SK-N-SH (cell line): Measurements from ENCODE around the gene AUTS2. TPM values are rescaled to one million over a fixed set of nuclear protein-coding genes. Genes with fewer than 3 reads are reported as not detected.

Experiments
- CTCF ChIA-PET: fragments of 300-600, 350-600 bp; formaldehyde crosslinking; extraction: SDS; loops from one replicate; lab custom pipeline; 2021; lab: Yijun Ruan, JAX
- POLR2A ChIA-PET: fragments of 350-600 bp; sonication (Branson Sonifier 250); formaldehyde crosslinking; extraction: SDS; loops from one replicate; lab custom pipeline; 2020; ENCODE audit warnings: antibody characterized with exemption, inconsistent platforms; lab: Yijun Ruan, JAX
- DNase-seq: peaks from one replicate; pipeline ENCODE4 v3.0.0; 2012
- H2AFZ ChIP-seq: fragments of 200-600 bp; sonication (generic); 2 replicates; pipeline ENCODE4 v1.8.1; 2016; ENCODE audit warnings: antibody characterized with exemption, mild to moderate bottlenecking, low read depth
- H3F3A ChIP-seq: fragments of 200-600 bp; sonication (generic); replicated peaks from 2 replicates; pipeline ENCODE3; 2016; ENCODE audit warnings: antibody characterized with exemption, mild to moderate bottlenecking; ENCODE audit not compliant: insufficient read depth
- H3K27ac ChIP-seq, 2 experiments: fragments of 200-500 bp in 1 of 2; fragments of 200-600 bp in 1 of 2; sonication (Bioruptor generic) in 1 of 2; sonication (generic), shearing (Covaris generic) in 1 of 2; 2 replicates each; pipeline versions ENCODE4 v1.5.1 to v1.6.1; 2014 to 2016; ENCODE audit warnings: low read depth in 2 of 2, inconsistent platforms in 1 of 2, low read length in 1 of 2, mild to moderate bottlenecking in 1 of 2, mixed read lengths in 1 of 2
- H3K27me3 ChIP-seq: fragments of 200-600 bp; sonication (generic), shearing (Covaris generic); 2 replicates; pipeline ENCODE4 v1.6.1; 2016; ENCODE audit warnings: mixed run types; ENCODE audit not compliant: insufficient read depth
- H3K36me3 ChIP-seq, 2 experiments: fragments of 200-500 bp in 1 of 2; fragments of 200-600 bp in 1 of 2; sonication (Bioruptor generic) in 1 of 2; sonication (generic) in 1 of 2; replicated peaks in 1 of 2; 2 replicates each; pipeline versions ENCODE3 to v1.5.1; 2014 to 2016; ENCODE audit warnings: low read length in 1 of 2, mild to moderate bottlenecking in 1 of 2; ENCODE audit not compliant: insufficient read depth in 2 of 2, control insufficient read depth in 1 of 2
- H3K4me1 ChIP-seq, 2 experiments: fragments of 200-500 bp in 1 of 2; fragments of 200-600 bp in 1 of 2; sonication (Bioruptor generic) in 1 of 2; sonication (generic), shearing (Covaris generic) in 1 of 2; 2 replicates each; pipeline versions ENCODE4 v1.5.1 to v1.6.1; 2014 to 2016; ENCODE audit warnings: low read depth in 1 of 2, low read length in 1 of 2, mixed run types in 1 of 2; ENCODE audit not compliant: insufficient read depth in 2 of 2, control insufficient read depth in 1 of 2
- H3K4me2 ChIP-seq: fragments of 200-600 bp; sonication (generic), shearing (Covaris generic); 2 replicates; pipeline ENCODE4 v1.6.1; 2017; ENCODE audit warnings: mixed run types
- H3K4me3 ChIP-seq, 2 experiments: fragments of 200-500 bp in 1 of 2; fragments of 200-600 bp in 1 of 2; sonication (Bioruptor generic) in 1 of 2; sonication (generic), shearing (Covaris generic) in 1 of 2; 2 replicates each; pipeline versions ENCODE4 v1.5.1 to v1.8.1; 2014 to 2016; ENCODE audit warnings: low read depth in 2 of 2, inconsistent platforms in 1 of 2, low read length in 1 of 2, mild to moderate bottlenecking in 1 of 2, mixed read lengths in 1 of 2, moderate library complexity in 1 of 2
- H3K79me2 ChIP-seq: fragments of 200-600 bp; sonication (generic); 2 replicates; pipeline ENCODE4 v1.8.1; 2017; ENCODE audit warnings: mild to moderate bottlenecking; ENCODE audit not compliant: insufficient read depth
- H3K9ac ChIP-seq: fragments of 200-600 bp; sonication (generic); 2 replicates; pipeline ENCODE4 v1.6.1; 2017; ENCODE audit warnings: mixed run types
- H3K9me2 ChIP-seq: fragments of 200-600 bp; sonication (generic); 2 replicates; pipeline ENCODE4 v1.6.1; 2017; ENCODE audit warnings: mixed run types
- H3K9me3 ChIP-seq: fragments of 200-600 bp; sonication (generic); 2 replicates; pipeline ENCODE4 v1.6.1; 2017; ENCODE audit warnings: mixed run types, mild to moderate bottlenecking, moderate library complexity
- H4K20me1 ChIP-seq: fragments of 200-600 bp; sonication (generic); 2 replicates; pipeline ENCODE4 v1.6.1; 2017; ENCODE audit warnings: mild to moderate bottlenecking, mixed run types; ENCODE audit not compliant: insufficient read depth
- CTCF ChIP-seq: fragments of 200-600 bp; sonication (generic); IDR thresholded peaks from 2 replicates; pipeline ENCODE4 v1.6.1; 2017; ENCODE audit warnings: antibody characterized with exemption, mild to moderate bottlenecking, moderate library complexity
- FOSL2 ChIP-seq: IDR thresholded peaks from 2 replicates; pipeline ENCODE4 v1.4.0; 2012; ENCODE audit warnings: low read depth, mild to moderate bottlenecking, moderate library complexity, borderline replicate concordance
- FOXM1 ChIP-seq: IDR thresholded peaks from 2 replicates; pipeline ENCODE4 v1.4.0; 2012; ENCODE audit warnings: low read depth, mild to moderate bottlenecking
- JUND ChIP-seq: IDR thresholded peaks from 2 replicates; pipeline ENCODE4 v1.4.0; 2012
- MEF2A ChIP-seq: IDR thresholded peaks from 2 replicates; pipeline ENCODE4 v1.4.0; 2012; ENCODE audit warnings: low read depth, borderline replicate concordance
- POLR2AphosphoS5 ChIP-seq: IDR thresholded peaks from 2 replicates; pipeline ENCODE4 v1.6.1; 2012; ENCODE audit warnings: low read depth, low read length
- RCOR1 ChIP-seq: fragments of 150-350 bp; IDR thresholded peaks from 2 replicates; pipeline ENCODE4 v1.6.1; 2017; ENCODE audit warnings: antibody characterized with exemption, low read length
- RXRA ChIP-seq: IDR thresholded peaks from 2 replicates; pipeline ENCODE4 v1.4.0; 2012; ENCODE audit warnings: low read depth, mild to moderate bottlenecking, borderline replicate concordance
- SIN3A ChIP-seq: IDR thresholded peaks from 2 replicates; pipeline ENCODE4 v1.6.1; 2012; ENCODE audit warnings: low read depth, mild to moderate bottlenecking, low read length, moderate library complexity, borderline replicate concordance
- TCF12 ChIP-seq: IDR thresholded peaks from 2 replicates; pipeline ENCODE4 v1.4.0; 2012
- USF1 ChIP-seq: IDR thresholded peaks from 2 replicates; pipeline ENCODE4 v1.4.0; 2012; ENCODE audit warnings: low read depth, borderline replicate concordance
- WGBS: methylation state at CpG from one replicate; pipeline ENCODE4 v1.1.6; 2017; ENCODE audit warnings: low lambda C conversion rate; 5-methylcytosine and 5-hydroxymethylcytosine counted together
- polyA plus RNA-seq, 3 experiments: library from polyadenylated mRNA; depleted of rRNA; stranded (reverse); fragments of >200 nt; gene quantifications; 2 replicates each; pipeline ENCODE4 v1.2.3, GENCODE V29; 2012

AUTS2 gene
- polyA plus RNA-seq, 1 of the 3 experiments (the other 2 are of a cell fraction), result 15.6 TPM

GRCh38 chr7:70607281-70607680 lies 1009.0 kb downstream of the AUTS2 start:
- TF ChIP-seq CTCF (no peak), JUND (no peak), FOXM1 (no peak), SIN3A (no peak), USF1 (no peak), RCOR1 (no peak), MEF2A (no peak), POLR2AphosphoS5 (no peak), FOSL2 (no peak)
- Histone ChIP-seq H3K9me3 (no peaks in the 10 kb centered on the region), H3K4me1 (peaks cover 0 to 2% of the 10 kb centered on the region in 2 experiments; a peak in 1 of 4 replicates), H3K4me3 (no peak overlapping the region), H3K27me3 (no peaks in the 10 kb centered on the region), H3K9ac (no peak overlapping the region), H3K9me2 (no peaks in the 10 kb centered on the region), H4K20me1 (no peaks in the 10 kb centered on the region), H3K27ac (no peak overlapping the region), H3F3A (no peaks in the 10 kb centered on the region), H3K4me2 (no peak overlapping the region), H2AFZ (no peak overlapping the region), H3K79me2 (no peaks in the 10 kb centered on the region), H3K36me3 (no peaks in the 10 kb centered on the region)
- ChIA-PET CTCF (interaction anchor here (0.7 to 1.4 kb wide), 3 partner anchors 19 to 91 kb away, joined by 3 to 5 read pairs (median 3); no protein-coding TSS in a partner anchor), POLR2A (no interaction called here)
- WGBS, result 74% methylated on average over 7 of the region's 7 CpGs
- no peak for DNase-seq

- Histone ChIP-seq H3K4me2 (no peak overlapping the region), H3K4me3 (no peak overlapping the region), H3K79me2 (no peaks in the 10 kb centered on the region), H3K4me1 (peaks cover 0 to 6% of the 10 kb centered on the region in 2 experiments; a peak in 2 of 4 replicates), H4K20me1 (no peaks in the 10 kb centered on the region), H3K36me3 (no peaks in the 10 kb centered on the region), H3F3A (no peaks in the 10 kb centered on the region), H3K9ac (no peak overlapping the region), H3K9me2 (no peaks in the 10 kb centered on the region), H3K9me3 (no peaks in the 10 kb centered on the region), H3K27ac (no peak overlapping the region), H2AFZ (no peak overlapping the region), H3K27me3 (no peaks in the 10 kb centered on the region)
- ChIA-PET POLR2A (no interaction called here), CTCF (interaction anchor here (0.7 to 1.4 kb wide), 3 partner anchors 19 to 90 kb away, joined by 3 to 5 read pairs (median 3); no protein-coding TSS in a partner anchor)
- no peak for TF ChIP-seq RCOR1
- no peak for TF ChIP-seq RXRA
- TF ChIP-seq TCF12, result peak; percentile 19; the same call in 1 of the 2 replicates
- 56% methylated on average over 1 of the region's 1 CpG for WGBS
- DNase-seq, result no peak
These were observed 1009.5 kb downstream of the AUTS2 start for GRCh38 chr7:70607759-70608158.
